A549 (cell line): Measurements from ENCODE around the gene PPP4C. TPM values are rescaled to one million over a fixed set of nuclear protein-coding genes. Genes with fewer than 3 reads are reported as not detected.

Source experiments
- ATAC-seq, 2 experiments: fragments of 200-7000 bp in 1 of 2; fragments of >200 bp in 1 of 2; cut with Nextera tagmentation in 1 of 2; cut with Tn5 transposase in 1 of 2; 3 replicates each; pipeline versions ENCODE4 v1.8.0 to v1.9.1; 2018 to 2020; ENCODE audit warnings: mild to moderate bottlenecking in 1 of 2, moderate library complexity in 1 of 2
- CTCF ChIA-PET: fragments of 300-600 bp; sonication (Branson Sonifier 250); formaldehyde crosslinking; extraction: SDS; loops from one replicate; lab custom pipeline; 2021; ENCODE audit warnings: antibody characterized with exemption, inconsistent platforms; lab: Yijun Ruan, JAX
- POLR2A ChIA-PET: fragments of 350-600 bp; formaldehyde crosslinking; extraction: SDS; loops from one replicate; lab custom pipeline; 2021; ENCODE audit warnings: antibody characterized with exemption, inconsistent platforms; lab: Yijun Ruan, JAX
- DNase-seq, 2 experiments: peaks; one replicate each; pipeline versions ENCODE4 v3.0.0 to v3.0.0-alpha.2; 2011 to 2016; ENCODE audit warnings: low read depth in 1 of 2, low spot score in 1 of 2
- FAIRE-seq: peaks from 2 replicates; lab custom pipeline; 2011; peaks lifted over from hg19 to GRCh38; lab: Jason Lieb, UNC
- H3K27ac ChIP-seq, 2 experiments: fragments of >200 bp; sonication (Bioruptor Twin); formaldehyde crosslinking; 3 replicates each; pipeline ENCODE4 v1.5.1; 2016 to 2017
- H3K4me1 ChIP-seq: fragments of >200 bp; sonication (Bioruptor Twin); formaldehyde crosslinking; 3 replicates; pipeline ENCODE4 v1.6.1; 2016
- H3K4me2 ChIP-seq: fragments of >200 bp; sonication (Bioruptor Twin); formaldehyde crosslinking; 3 replicates; pipeline ENCODE4 v1.6.1; 2016
- H3K4me3 ChIP-seq: fragments of >200 bp; sonication (Bioruptor Twin); formaldehyde crosslinking; 3 replicates; pipeline ENCODE4 v1.5.1; 2016
- H3K9me3 ChIP-seq: fragments of >200 bp; sonication (Bioruptor Twin); formaldehyde crosslinking; 3 replicates; pipeline ENCODE4 v1.6.1; 2016
- CTCF ChIP-seq: fragments of >200 bp; sonication (Bioruptor Twin); formaldehyde crosslinking; IDR thresholded peaks from 3 replicates; pipeline ENCODE4 v1.5.1; 2016
- E2F6 ChIP-seq: IDR thresholded peaks from 2 replicates; pipeline ENCODE4 v1.6.1; 2012; ENCODE audit warnings: low read depth, borderline replicate concordance
- EHF ChIP-seq: fragments of 250-450 bp; sonication (Bioruptor Pico); IDR thresholded peaks from 2 replicates; pipeline ENCODE4 v1.5.0; 2020; ENCODE audit warnings: mild to moderate bottlenecking
- EHMT2 ChIP-seq: fragments of 200-600 bp; sonication (generic); IDR thresholded peaks from 2 replicates; pipeline ENCODE4 v1.6.1; 2016; ENCODE audit warnings: antibody characterized with exemption, low read depth, mild to moderate bottlenecking, moderate library complexity
- FOSL2 ChIP-seq, 2 experiments: fragments of 450-650 bp in 1 of 2; fragments of >200 bp in 1 of 2; sonication (Bioruptor Twin) in 1 of 2; formaldehyde crosslinking; IDR thresholded peaks; 2 replicates each; pipeline versions ENCODE4 v1.5.0 to v1.6.1; 2016 to 2020; ENCODE audit warnings: mild to moderate bottlenecking in 1 of 2, moderate library complexity in 1 of 2
- GATA3 ChIP-seq: IDR thresholded peaks from 2 replicates; pipeline ENCODE4 v1.6.1; 2012; ENCODE audit warnings: borderline replicate concordance
- HDAC2 ChIP-seq: fragments of 200-600 bp; sonication (generic); IDR thresholded peaks from 2 replicates; pipeline ENCODE4 v1.6.1; 2016
- HEYL ChIP-seq: fragments of 250-450 bp; sonication (Bioruptor Pico); IDR thresholded peaks from 2 replicates; pipeline ENCODE4 v1.8.0; 2021; ENCODE audit warnings: mild to moderate bottlenecking, moderate library complexity
- HOXB13 ChIP-seq: fragments of 250-450 bp; sonication (Bioruptor Pico); IDR thresholded peaks from 2 replicates; pipeline ENCODE4 v1.5.0; 2020; ENCODE audit warnings: low read depth, mild to moderate bottlenecking, moderate library complexity
- MAFK ChIP-seq: fragments of 450-650 bp; IDR thresholded peaks from 2 replicates; pipeline ENCODE4 v1.6.1; 2014; ENCODE audit not compliant: partially characterized antibody
- MAX ChIP-seq: IDR thresholded peaks from 2 replicates; pipeline ENCODE4 v1.6.1; 2012
- POLR2AphosphoS2 ChIP-seq: conservative IDR thresholded peaks from 2 replicates; pipeline ENCODE4 v1.6.1; 2012; ENCODE audit warnings: low read length, improper control_type of control experiment, inconsistent platforms
- RCOR1 ChIP-seq: fragments of 150-350 bp; IDR thresholded peaks from 2 replicates; pipeline ENCODE4 v1.6.1; 2014; ENCODE audit warnings: antibody characterized with exemption, low read length, low read depth
- REST ChIP-seq: fragments of 200-600 bp; sonication (generic); IDR thresholded peaks from 2 replicates; pipeline ENCODE4 v1.6.1; 2016; ENCODE audit warnings: antibody characterized with exemption, mild to moderate bottlenecking, moderate library complexity
- SMC3 ChIP-seq: fragments of >200 bp; sonication (Bioruptor Twin); formaldehyde crosslinking; IDR thresholded peaks from 3 replicates; pipeline ENCODE4 v1.6.1; 2018; ENCODE audit warnings: inconsistent platforms
- SREBF2 ChIP-seq: fragments of 450-650 bp; IDR thresholded peaks from 2 replicates; pipeline ENCODE4 v1.6.1; 2014; ENCODE audit warnings: mild to moderate bottlenecking, moderate library complexity
- USF2 ChIP-seq: fragments of 450-650 bp; IDR thresholded peaks from 2 replicates; pipeline ENCODE4 v1.6.1; 2014; ENCODE audit warnings: antibody characterized with exemption
- WGBS: methylation state at CpG from one replicate; pipeline ENCODE4 v1.1.6; 2017; ENCODE audit errors: missing lambda C conversion rate; 5-methylcytosine and 5-hydroxymethylcytosine counted together
- polyA plus RNA-seq, 4 experiments: library from polyadenylated mRNA; depleted of rRNA in 3 of 4; stranded (reverse); fragments of >200 nt; fragmentation: RNase III in 1 of 4; extraction: RNeasy Plus Mini Kit Qiagen cat#74134 plus additional on column Dnase treatment in 1 of 4; gene quantifications; 2 replicates in 3 of 4; 3 replicates in 1 of 4; pipeline ENCODE4 v1.2.3, GENCODE V29; 2011 to 2017

The PPP4C gene
- polyA plus RNA-seq, 2 of the 4 experiments (the other 2 are of a cell fraction) = 102 to 115 TPM

- no peak for DNase-seq
- peak in 1 of 2 experiments; percentile 33; a peak in 4 of 6 replicates for ATAC-seq
- POLR2A ChIA-PET = no interaction called here
- no peak for FAIRE-seq
- H3K4me3 ChIP-seq = no peak overlapping the region
- no peak overlapping the region for H3K4me2 ChIP-seq
- H3K27ac ChIP-seq = no peak overlapping the region
- no peaks in the 10 kb centered on the region for H3K9me3 ChIP-seq
- peak; percentile 91 for TF ChIP-seq REST
- TF ChIP-seq EHF (CRISPR knock-in tag) = no peak
- TF ChIP-seq POLR2AphosphoS2 = no peak
- TF ChIP-seq RCOR1 = no peak
- TF ChIP-seq, all 56 proteins: peak for 1
- 0 out of 3 replicates have a peak, but pooled peaks cover 7% of the 10 kb centered on the region for H3K4me1 ChIP-seq
- 29% methylated on average over 18 of the region's 18 CpGs for WGBS
- CTCF ChIA-PET = interaction anchor here (0.6 to 0.8 kb wide), 4 partner anchors 13 to 127 kb away, joined by 3 to 4 read pairs (median 3); no protein-coding TSS in a partner anchor
Observed at GRCh38 chr16:30028438-30029076, 47.2 kb upstream of the PPP4C start.

GRCh38 chr16:30030011-30030685, 45.6 kb upstream of the PPP4C start:
- CTCF ChIA-PET = interaction anchor here (1.1 to 3.8 kb wide), 5 partner anchors 161 to 330 kb away, joined by 3 to 48 read pairs (median 14); partner anchors contain the start of gene MVP
- TF ChIP-seq GATA3 = no peak
- TF ChIP-seq CTCF = no peak
- TF ChIP-seq EHMT2 = no peak
- no peak for TF ChIP-seq USF2
- TF ChIP-seq HDAC2 = no peak
- TF ChIP-seq E2F6 = no peak
- TF ChIP-seq HEYL (CRISPR knock-in tag) = no peak
- TF ChIP-seq MAFK = no peak
- no peak for TF ChIP-seq SREBF2
- TF ChIP-seq HOXB13 (CRISPR knock-in tag) = no peak
- TF ChIP-seq FOSL2 (IDR thresholded peaks at IDR 0.05) = no peak
- no peak for TF ChIP-seq FOSL2 (CRISPR knock-in tag; IDR thresholded peaks at IDR 0.05)
- no peak for TF ChIP-seq MAX
- TF ChIP-seq SMC3 = no peak
- ATAC-seq = no peak

More at GRCh38 chr16:30030011-30030685, 45.6 kb upstream of the PPP4C start:
- Histone ChIP-seq H3K9me3 (no peaks in the 10 kb centered on the region), H3K4me2 (peak overlapping the region; percentile 79; the same call in 2 of the 3 replicates), H3K4me3 (no peak overlapping the region), H3K4me1 (0 out of 3 replicates have a peak, but pooled peaks cover 7% of the 10 kb centered on the region), H3K27ac (peak overlapping the region in 1 of 2 experiments; percentile 75; a peak in 1 of 6 replicates)
- 57% methylated on average over 22 of the region's 23 CpGs for WGBS
- POLR2A ChIA-PET = no interaction called here
- FAIRE-seq (no peak), DNase-seq (no peak)
